Kidney epithelial cell (primary cell): ENCODE results near the gene IL17RA. TPM values are rescaled to one million over a fixed set of nuclear protein-coding genes. Genes with fewer than 3 reads are reported as not detected.
"Not testable (repeated sequence)": the region's sequence is repeated elsewhere in the genome, so short reads cannot be mapped to it uniquely, and the experiment has no call there.

ENCODE experiments used
- DNase-seq: peaks from one replicate; pipeline ENCODE4 v3.0.0-alpha.2; 2010; ENCODE audit warnings: low read depth
- H3K27me3 ChIP-seq: 2 replicates; pipeline ENCODE4 v1.6.0; 2011; ENCODE audit warnings: low read length; ENCODE audit not compliant: control insufficient read depth, insufficient read depth
- H3K36me3 ChIP-seq: 2 replicates; pipeline ENCODE4 v1.5.1; 2011; ENCODE audit warnings: low read length; ENCODE audit not compliant: control insufficient read depth, insufficient read depth
- H3K4me3 ChIP-seq: 2 replicates; pipeline ENCODE4 v1.5.1; 2011; ENCODE audit warnings: low read depth, mild to moderate bottlenecking, control low read depth, low read length
- CTCF ChIP-seq: IDR thresholded peaks from 2 replicates; pipeline ENCODE4 v1.5.1; 2011; ENCODE audit warnings: mild to moderate bottlenecking, moderate library complexity, low read length, control low read depth, inconsistent platforms; ENCODE audit not compliant: insufficient read depth, poor library complexity, severe bottlenecking
- total RNA-seq: library from RNA; depleted of rRNA; stranded (reverse); fragments of >200 nt; gene quantifications from 2 replicates; pipeline ENCODE4 v1.2.3, GENCODE V29; 2015

Gene IL17RA
- 10.5 and 11.7 TPM in 2 replicates for total RNA-seq

- peak; percentile 41 for DNase-seq
- Histone ChIP-seq H3K4me3 (peak within 1 kb of the TSS; percentile 78), H3K36me3 (no peaks in the 10 kb centered on the region), H3K27me3 (no peaks in the 10 kb centered on the region)
- TF ChIP-seq CTCF: no peak
These were observed at the start of gene IL17RA for GRCh38 chr22:17084554-17085276. Gene IL17RA, plus strand, starts transcription at chr22:17085000. Its CDS starts 92 bp downstream, at chr22:17085092.

- DNase-seq: no peak
- TF ChIP-seq CTCF: no peak
- H3K36me3 ChIP-seq: no peaks in the 10 kb centered on the region
- no peak overlapping the region for H3K4me3 ChIP-seq
- H3K27me3 ChIP-seq: peaks cover 20% of the 10 kb centered on the region
These were observed 49.6 kb upstream of the IL17RA start for GRCh38 chr22:17035246-17035645.

GRCh38 chr22:17035976-17036841 is 48.6 kb upstream of the IL17RA start:
- H3K27me3 ChIP-seq: peaks cover 20% of the 10 kb centered on the region
- DNase-seq, H3K36me3 ChIP-seq, H3K4me3 ChIP-seq: not testable (repeated sequence)

- H3K36me3 ChIP-seq, DNase-seq, H3K4me3 ChIP-seq: not testable (repeated sequence)
- peaks cover 20% of the 10 kb centered on the region for H3K27me3 ChIP-seq
These were observed 47.7 kb upstream of the IL17RA start for GRCh38 chr22:17036842-17037711.

- Histone ChIP-seq H3K4me3 (no peak overlapping the region), H3K36me3 (no peaks in the 10 kb centered on the region), H3K27me3 (no peaks in the 10 kb centered on the region)
- no peak for DNase-seq
- TF ChIP-seq CTCF: no peak
These were observed 41.3 kb upstream of the IL17RA start for GRCh38 chr22:17043521-17043920.

- no peak for DNase-seq
These were observed 38.0 kb upstream of the IL17RA start for GRCh38 chr22:17046566-17047348.

More at GRCh38 chr22:17046566-17047348, 38.0 kb upstream of the IL17RA start:
- no peaks in the 10 kb centered on the region for H3K36me3 ChIP-seq
- no peak for TF ChIP-seq CTCF
- H3K27me3 ChIP-seq: no peaks in the 10 kb centered on the region
- H3K4me3 ChIP-seq: no peak overlapping the region
